ENCODE data around the gene RBBP5. TPM values are rescaled to one million over a fixed set of nuclear protein-coding genes. Genes with fewer than 3 reads are reported as not detected.

The RBBP5 gene
- polyA plus RNA-seq, 12 donors = 9.6 to 17.7 (median 12.1) TPM; not detected in 1

DNA sequence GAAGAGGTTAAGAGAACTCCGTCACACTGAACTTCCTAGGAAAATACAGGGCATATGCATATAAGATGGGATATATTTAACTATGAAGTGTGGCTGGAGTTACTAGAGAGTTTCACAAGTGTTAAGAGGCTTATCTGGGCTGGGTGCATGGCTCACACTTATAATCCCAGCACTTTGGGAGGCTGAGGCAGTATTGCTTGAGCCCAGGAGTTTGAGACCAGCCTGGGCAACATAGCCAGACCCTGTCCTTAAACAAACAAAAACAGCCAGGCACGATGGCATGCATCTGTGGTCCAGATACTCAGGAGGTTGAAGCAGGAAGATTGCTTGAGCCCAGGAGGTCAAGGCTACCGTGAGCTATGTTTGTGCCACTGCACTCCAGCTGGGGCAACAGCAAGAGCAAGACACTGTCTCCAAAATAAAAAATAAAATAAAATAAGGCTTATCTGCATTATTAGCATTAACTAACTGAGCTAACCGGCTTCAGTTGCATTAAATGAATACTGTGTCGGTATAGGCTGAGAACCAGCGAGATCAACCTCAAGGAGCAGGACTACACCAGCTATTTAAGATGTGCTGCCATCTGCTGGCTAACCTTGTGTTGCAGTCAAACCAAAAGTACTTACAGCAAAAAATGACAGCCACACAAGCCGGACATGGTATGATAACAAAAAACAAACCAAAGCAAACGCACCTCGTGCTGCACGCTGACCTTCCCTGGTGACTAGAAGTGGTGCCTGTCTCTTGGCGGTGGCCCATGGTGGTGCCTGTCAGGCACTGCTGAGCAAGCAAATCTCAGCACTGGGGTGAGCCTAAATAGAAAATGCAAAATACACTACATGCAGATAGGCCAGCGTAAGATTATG is 19.7 kb upstream of the RBBP5 start:
- DNase-seq = peak; percentile 81

GRCh38 chr1:205140113-205140512 is 18.3 kb upstream of the RBBP5 start:
- no peak for DNase-seq

DNA sequence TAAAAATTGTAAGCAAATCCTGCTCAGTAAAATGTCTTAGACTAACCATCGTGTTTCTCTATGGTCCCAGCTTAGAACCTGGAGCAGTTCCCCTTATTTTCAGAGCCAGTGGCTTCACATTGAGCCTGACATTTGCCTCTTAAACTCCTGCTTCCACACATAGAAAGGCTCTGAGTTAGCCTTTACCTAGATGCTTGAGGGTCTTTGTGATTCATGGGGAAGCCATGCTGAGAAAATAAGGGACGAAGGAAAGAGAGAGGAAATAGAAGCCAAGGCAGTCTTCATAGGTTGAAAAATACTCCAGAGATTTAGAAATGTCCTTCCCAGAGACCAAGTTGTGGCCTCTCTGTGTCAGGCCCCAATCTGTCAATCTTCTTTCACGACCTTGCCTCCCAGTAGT is 16.1 kb upstream of the RBBP5 start:
- no peak for DNase-seq

- no peak for DNase-seq
Observed at GRCh38 chr1:205133287-205133686, 11.5 kb upstream of the RBBP5 start.

- DNase-seq = no peak
Observed at GRCh38 chr1:205129447-205130029, 7.8 kb upstream of the RBBP5 start.

- DNase-seq = no peak
Observed at GRCh38 chr1:205128050-205128449, 6.3 kb upstream of the RBBP5 start.

DNA sequence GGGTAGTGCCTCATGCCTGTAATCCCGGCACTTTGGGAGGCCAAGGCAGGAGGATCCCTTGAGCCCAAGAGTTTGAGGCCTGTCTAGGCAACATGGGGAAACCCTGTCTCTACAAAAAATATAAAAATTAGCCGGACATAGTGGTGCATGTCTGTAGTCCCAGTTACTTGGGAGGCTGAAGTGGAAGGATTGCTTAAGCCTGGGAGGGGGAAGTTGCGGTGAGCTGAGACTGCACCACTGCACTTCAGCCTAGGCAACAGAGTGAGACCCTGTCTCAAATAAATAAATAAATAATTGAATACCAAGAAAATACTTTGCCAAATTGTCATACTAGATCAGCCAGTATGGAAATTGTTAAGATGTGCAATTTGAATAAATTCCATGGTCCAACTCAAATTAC is 5.9 kb upstream of the RBBP5 start:
- DNase-seq = no peak

- DNase-seq = no peak
Observed at GRCh38 chr1:205124726-205125125, 2.9 kb upstream of the RBBP5 start.

DNA sequence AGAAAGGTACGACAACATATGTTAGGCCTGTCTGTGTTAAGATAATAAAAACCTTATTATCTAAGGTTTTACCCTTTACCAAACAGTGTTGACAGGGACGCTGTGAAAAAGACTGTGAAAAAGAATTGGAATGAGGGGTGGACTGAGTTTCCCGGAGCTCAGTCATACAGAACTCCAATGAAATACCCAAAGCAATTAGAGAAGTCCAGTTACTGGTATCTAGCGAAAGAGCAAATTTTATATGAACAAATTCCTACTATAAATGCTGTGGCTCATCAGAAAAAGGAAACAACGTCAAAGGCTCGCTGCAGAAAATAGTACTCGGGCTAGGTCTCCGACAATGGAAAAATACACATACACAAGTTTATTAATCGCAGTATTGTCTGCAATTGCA is 708 bp upstream of the RBBP5 start:
- no peak for DNase-seq

- no peak for DNase-seq
Observed at GRCh38 chr1:205118752-205119151, 3.0 kb downstream of the RBBP5 start.

DNA sequence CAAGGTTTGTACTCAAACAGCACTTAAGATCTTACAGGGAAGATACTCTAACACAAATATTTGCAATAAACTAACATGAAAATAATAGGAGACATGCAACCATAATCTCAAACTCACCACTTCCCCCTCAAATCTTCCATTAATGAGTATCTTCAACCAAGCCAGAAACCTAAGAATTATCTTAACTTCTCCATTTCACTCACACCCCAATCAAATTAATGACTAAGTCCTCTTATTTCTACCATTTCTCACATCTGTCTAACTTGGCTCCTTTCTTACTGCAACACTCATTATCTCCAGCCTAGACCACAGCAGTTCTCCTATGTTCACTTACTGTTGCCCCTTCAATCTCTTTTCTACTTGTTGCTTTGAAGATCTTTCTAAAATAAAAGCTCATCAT is 10.4 kb downstream of the RBBP5 start:
- no peak for DNase-seq

GRCh38 chr1:205109711-205110110 is 12.1 kb downstream of the RBBP5 start:
- no peak for DNase-seq

- DNase-seq = no peak
Observed at GRCh38 chr1:205109269-205109668, 12.5 kb downstream of the RBBP5 start.

DNA sequence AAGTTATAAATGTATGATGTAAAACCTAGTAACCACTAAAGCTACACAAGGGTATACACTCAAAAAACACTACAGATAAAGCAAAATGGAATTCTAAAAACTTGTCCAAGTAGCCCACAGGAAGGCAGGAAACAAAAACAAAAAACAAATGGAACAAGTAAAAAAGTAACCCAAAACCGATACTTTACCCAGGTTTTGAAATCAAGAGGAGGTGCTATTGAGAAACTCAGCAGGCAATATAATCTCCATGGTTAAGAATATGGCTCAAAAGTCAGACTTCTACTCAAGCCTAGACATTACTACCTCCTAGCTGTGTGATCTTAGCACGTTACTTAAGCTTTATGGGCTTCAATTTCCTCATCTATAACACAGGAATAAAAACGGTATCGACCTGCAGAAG is 13.3 kb downstream of the RBBP5 start:
- no peak for DNase-seq

GRCh38 chr1:205107327-205107726 is 14.5 kb downstream of the RBBP5 start:
- no peak for DNase-seq

GRCh38 chr1:205102404-205102803 is 19.4 kb downstream of the RBBP5 start:
- no peak for DNase-seq

DNA sequence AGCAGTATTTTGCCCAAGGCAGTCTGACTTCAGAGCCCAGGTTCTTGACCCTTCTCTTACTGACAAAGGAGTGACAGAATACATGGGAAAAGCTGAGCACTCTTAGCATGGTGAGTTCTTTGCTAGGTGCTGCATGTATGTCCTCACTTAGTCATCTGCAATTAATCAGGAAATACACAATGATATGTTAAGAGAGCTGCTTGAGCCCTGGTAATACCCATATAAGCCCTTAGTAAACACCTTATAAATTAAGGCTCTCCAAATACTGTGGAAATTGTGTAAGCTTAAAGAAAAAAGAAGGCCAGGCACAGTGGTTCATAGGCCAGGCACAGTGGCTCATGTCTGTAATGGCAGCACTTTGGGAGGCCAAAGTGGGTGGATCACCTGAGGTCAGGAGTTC is 23.5 kb downstream of the RBBP5 start:
- no peak for DNase-seq

- DNase-seq = no peak
Observed at GRCh38 chr1:205095422-205095821, 26.4 kb downstream of the RBBP5 start.

- no peak for DNase-seq
Observed at GRCh38 chr1:205091043-205091740, 30.6 kb downstream of the RBBP5 start.

GRCh38 chr1:205088341-205088740 is 33.4 kb downstream of the RBBP5 start:
- DNase-seq = no peak

- no peak for DNase-seq
Observed at GRCh38 chr1:205084360-205084759, 37.4 kb downstream of the RBBP5 start, which contains the start of gene TMEM81. Gene TMEM81 (minus strand): TSS chr1:205084460. CDS start chr1:205084320, 140 bp downstream.

DNA sequence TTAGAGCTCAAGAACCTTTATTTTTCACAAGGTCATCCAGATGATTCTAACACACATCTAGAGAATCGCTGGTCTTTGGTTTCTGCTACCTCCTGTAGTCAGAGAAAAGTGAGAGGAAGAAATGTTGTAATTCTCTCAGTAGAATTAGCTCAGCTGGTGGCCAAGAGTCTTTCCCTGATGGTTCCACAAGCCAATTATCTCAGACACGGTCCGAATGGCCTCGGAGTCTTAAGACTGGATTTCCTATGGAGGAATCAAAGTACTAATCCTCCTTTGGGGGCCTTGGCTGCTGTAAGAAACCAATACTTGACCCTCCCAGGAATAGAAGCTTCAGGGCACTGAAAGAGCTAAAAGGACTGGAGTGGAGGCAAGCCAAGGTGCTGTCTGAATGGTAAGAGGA is 39.3 kb downstream of the RBBP5 start:
- no peak for DNase-seq

DNA sequence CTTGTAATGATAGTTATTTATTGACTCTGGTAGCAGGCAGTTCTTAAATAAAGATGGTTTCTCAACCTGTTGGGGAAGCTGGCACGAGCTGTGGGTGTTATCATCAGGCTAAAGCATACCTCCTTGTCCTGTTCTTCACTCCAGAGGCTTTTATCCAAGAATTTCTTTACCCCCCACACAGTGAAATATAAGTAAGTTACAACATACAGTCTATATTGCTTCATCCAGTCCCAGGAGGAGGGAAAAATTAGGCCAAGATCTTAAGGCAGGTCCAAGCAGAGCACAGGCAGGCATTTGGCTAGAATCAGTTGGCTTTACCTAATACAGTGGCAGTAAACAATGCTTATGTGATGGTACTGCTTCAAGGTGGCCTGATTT is 43.9 kb downstream of the RBBP5 start:
- DNase-seq = no peak
